Measurements from ENCODE around the gene LETM1. TPM values are rescaled to one million over a fixed set of nuclear protein-coding genes. Genes with fewer than 3 reads are reported as not detected.

The LETM1 gene
- total RNA-seq, 1 donor from 2014 or later: 92.3 TPM

DNA sequence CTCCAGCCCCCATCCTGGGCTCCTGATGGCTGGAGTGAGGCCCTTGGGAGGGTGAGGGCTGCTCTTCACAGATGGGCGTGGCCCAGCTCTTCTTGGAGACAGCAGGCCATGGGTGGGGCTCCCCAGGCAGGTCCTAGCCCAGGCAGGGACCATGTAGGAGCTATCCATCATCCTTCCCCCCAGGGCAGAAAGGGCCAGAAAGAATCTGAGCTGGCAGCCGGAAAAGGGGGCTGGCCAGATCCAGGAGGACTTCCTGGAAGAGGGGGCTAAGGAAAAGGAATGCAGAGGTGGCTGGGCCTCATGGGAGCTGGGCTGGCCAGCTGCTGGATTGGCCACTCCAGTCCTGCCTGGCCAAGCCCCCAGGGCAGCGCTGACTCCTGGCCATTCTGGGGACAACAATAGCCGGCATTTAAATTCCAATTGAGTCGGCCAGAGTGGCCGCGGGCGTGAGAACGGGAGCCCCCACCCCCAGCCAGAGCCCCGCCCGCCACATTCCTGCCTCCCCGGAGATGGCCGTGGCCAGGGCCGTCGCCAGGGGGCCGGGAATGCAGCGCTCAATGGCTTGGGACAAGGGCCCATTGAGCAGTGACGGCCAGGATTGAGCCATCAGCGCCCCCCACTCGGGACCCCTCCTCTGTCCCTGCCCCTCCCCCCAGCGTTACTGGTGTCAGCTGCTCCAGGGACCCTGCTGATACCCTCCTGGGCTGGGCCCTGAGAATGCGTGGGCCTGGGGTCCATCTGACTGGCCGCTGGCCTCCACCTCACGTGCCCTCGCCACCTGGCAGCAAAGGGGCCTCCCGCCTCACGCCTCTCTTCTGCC lies 77.9 kb downstream of the LETM1 start:
- no peak for DNase-seq

DNA sequence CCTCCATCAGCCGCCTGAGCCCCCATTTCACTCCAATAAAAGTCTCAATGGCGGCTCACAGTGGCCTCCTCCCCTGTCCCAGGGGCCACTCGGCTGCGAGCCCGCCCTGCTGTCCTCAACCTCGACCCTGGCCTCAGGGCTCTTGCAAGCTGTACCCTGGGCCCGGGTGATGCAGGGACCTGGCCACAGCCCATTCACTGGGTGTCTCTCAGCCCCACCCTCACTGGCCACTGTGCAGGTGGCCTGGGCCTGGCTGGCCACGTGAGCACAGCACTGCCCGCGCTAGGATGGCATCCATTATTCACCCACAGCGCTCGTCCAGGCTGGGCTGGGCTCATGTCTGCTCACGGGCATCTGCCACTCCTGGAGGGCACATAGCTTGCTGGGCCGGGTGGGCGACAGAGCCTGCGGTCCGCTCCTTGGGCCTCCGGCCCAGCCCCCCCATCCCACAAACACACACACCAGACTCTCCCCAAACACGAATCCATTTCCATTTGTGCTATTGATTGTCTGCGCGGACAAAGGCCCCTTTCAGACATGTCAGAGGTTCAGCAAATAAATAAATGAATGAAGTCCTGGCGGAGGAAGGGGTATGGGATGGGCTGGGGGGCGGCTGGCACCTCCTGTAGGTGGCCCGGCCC lies 79.3 kb downstream of the LETM1 start:
- no peak for DNase-seq

DNA sequence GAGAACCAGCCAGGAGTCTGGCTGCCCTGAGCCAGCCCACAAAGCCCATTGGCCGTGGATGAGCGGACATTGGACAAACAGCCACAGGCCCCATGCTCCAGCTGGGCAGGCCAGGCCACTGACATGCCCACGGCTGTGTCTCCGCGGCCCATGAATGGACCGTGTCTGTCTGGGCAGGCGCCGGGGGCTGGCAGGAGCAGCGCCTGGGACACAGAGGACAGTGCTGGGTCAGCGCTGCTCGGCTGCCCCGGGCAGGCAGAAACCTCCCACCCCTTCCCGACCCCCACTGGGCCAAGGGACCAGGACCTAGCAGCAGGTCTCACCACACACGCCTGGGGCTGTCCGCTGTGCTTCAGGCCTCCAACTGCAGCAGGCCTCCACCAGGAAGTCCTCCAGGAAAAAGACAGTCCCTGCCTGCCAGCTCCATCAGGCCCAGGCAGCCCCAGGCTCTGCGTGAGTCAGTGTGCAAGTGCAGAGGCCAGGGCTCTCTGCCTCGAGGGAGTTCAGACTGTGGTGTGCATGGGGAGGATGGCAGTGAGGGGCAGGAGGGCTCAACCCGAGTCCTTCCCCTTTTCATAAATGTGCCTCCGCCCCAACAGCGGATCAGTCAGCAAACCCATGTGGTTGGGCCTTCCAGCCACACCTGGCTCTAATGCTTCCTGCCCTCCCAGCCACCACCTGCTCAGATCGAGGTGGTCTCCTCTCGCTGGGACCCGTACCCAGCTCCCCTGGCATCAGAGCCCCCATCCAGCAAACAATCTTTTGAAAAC lies 80.0 kb downstream of the LETM1 start:
- peak; percentile 26 for DNase-seq

GRCh38 chr4:1773754-1774153 lies 82.2 kb downstream of the LETM1 start:
- DNase-seq: no peak

GRCh38 chr4:1772853-1773538 lies 83.0 kb downstream of the LETM1 start:
- no peak for DNase-seq

DNA sequence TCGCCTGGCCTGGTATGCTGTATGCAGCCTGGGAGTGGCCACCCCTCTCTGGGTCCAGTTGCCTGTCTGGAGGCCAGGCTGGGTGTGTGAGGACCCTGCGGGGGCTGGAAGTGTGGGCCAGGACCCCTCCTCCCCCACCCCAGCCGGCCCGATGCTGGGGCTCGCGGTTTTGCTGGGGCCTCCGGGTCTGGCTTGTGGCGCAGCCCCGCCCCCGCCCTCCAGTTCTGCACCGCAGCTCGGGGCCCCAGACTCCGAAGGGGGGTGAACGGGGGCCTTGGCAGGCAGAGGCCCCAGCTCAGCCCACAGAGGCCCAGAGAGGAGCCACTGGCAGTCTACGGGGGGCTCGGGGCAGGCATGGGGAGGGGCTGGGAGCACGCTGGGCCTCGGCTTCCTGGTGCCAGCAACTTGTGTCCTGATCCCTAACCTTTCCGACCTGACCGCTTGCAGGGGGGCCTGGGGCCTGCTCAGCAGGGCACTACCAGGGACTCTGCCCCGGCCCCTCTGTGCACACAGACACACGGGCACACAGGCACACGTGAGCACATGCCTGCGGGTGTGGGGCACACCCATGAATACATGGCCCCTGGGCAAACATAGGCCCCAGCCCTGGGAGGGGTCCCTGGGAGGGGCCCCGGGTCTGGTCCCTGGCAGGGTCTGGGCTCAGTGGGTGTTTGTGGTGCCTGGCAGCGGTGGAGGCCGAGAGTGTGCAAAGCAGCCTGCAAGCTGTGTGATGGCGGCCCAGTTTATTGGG lies 84.2 kb downstream of the LETM1 start:
- DNase-seq: no peak

- no peak for DNase-seq
Measured at GRCh38 chr4:1770791-1771231, 85.1 kb downstream of the LETM1 start.

DNA sequence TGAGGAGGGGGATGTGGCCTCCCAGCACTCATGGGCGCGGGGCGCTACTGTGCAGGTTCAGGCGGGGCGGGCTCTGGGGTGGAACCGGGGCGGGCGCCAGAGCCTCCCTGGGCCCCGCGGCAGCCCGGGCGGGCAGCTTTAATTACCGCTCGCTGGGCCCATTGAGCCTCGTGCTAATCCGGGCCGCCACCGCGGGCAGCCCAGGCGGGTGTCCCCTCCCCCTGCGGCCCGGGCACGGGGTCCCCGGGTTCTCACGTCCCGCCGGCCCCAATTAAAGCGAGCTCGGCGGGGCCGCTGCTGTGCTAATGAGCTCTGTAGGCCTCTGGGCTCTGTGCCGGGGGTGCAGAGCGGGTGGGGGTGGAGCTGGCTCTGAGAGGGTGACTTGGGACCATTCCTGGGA lies 85.7 kb downstream of the LETM1 start:
- DNase-seq: no peak

DNA sequence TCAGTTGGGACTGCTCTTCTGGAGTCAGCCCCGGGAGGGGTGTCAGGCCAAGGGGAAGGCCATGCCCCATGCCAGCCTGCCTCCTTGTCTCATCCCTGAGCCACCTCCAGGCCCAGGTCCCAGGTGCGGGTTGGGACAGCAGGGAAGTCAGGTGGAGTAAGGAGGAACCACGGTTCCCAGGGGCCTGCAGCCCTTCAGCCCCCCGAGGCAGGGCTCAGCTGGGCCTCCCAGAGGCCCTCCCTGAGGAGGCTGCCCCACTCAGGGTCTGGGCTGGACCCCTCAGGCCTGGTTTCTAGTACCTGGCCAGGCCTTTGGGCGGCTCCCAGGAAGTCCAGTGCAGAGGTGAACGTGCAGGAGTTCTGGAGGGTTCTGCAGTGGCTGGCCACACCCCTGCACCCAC lies 86.3 kb downstream of the LETM1 start:
- no peak for DNase-seq

DNA sequence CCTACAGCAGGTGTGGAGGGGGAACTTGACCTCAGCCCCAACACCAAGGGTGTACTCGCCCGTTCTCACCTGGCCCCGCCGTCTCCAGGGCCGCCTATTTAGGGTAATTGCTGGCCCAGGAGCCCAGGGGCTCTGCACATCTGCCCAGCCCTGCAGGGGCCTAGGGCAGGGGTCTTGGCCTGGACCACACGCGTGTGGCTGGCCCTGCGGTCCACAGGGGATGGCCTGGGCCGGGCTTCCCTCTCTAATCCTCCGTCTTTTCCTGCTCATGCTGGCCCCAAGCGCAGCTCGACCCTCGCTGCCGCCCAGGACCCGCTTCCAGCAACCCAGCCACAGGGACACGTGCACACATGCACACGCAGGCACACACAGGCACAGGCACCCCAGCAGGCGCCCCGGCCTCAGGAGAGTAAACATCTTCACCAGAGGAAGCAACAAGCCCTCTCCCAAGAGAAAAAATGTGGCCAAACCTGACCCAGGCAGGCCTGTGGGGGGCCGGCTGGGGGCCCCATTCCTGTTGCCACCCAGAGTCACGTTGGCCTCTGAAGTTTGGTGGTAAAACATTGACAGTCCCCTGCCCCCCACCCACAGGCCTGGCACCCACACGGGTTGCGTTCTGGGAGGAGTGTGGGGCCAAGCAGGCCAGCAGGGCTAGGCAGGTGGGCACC lies 87.5 kb downstream of the LETM1 start:
- no peak for DNase-seq

DNA sequence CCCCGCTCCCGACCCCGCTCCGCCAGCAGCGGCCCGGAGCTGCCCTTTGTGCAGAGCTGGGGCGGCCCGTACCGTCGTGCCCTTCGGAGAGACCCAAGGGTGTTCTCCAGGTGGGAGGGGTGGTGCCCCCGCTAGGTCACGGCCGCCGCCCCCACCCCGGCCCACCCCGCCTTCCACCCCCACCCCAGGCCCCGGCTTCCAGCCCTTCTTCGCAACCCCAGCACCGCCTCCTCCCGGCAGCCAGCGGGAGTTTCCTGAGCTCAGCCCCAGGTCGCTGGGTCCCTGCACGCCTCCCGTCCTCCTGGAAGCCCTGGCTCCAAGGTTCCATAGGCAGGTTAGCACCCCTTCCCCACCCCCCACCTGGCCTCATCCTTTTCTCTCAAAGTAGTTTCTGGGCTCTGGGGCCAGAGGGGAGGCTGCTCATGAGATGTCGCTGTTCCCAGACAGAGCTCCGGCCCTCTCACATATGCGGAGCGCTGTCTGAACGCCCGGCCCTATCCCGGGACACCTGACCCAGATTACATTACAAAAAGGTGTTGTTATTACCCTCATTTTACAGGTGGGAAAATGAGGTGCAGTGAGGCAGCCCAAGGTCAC lies 88.1 kb downstream of the LETM1 start:
- DNase-seq: no peak

DNA sequence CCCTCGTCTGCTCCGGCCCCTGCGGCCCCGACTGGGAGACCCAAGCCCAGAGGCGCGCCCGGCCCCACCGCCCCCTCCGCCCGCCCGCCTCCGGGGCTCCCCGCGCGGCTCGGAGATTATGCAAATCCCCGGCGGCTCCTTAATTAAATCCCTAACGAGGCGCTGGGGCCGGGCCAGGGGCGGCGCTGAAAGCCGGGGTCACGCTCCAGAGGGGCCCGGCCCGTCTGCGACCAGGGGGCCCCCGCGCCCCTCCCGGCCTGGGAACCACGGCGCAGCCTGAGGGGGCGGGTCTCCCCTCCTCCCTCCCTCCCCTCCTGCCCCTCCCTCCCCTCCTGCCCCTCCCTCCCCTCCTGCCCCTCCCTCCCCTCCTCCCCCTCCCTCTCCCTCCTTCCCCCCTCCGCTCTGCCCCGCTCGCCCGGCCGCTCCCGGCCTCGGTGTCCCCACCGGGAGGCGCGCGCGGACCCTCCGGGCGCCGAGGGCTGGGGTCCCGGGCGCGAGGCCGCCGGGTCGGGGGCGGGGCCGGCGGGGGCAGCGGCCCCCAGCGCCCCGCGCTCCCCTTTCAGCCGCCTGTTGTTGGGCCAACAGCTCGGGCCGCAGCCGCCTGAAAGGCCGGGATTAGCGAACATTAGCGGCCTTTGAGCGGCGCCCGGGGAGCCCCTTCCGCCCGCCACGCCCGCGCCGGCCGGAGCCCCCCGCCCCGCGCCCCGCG lies 88.7 kb downstream of the LETM1 start:
- no peak for DNase-seq

GRCh38 chr4:1766106-1767060 lies 89.6 kb downstream of the LETM1 start:
- DNase-seq: no peak

DNA sequence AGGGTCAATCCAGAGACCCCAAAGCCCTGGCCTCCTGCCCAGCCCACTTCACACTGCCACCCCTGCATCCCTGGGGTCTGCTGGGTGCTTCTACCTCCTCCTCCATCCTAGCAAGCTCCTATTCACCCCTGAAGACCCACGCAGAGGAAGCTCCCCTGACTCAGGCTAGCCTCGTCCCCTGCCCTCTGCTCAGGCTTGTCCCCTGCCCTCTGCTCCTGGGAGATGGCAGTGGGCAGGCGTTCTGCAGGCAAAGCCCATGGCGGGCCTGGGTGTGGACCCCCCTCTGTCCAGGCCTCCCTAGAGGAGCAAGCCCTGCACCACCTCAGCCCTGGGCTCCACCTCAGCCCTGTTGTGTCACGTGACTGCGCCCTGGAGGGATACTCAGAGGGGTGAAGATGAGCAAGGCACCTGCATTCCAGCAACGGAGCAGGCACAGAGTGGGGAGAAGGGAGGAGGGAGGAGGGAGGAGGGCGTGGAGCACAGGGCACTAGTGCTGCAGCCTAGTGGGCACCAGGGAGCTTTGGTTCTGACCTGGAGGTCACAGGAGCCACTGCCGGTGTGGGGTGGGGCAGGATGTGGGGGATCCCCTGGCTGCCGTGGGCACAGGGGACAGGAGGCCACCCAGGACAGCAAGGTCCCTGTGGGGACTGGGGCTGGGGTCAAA lies 90.4 kb downstream of the LETM1 start:
- DNase-seq: no peak

DNA sequence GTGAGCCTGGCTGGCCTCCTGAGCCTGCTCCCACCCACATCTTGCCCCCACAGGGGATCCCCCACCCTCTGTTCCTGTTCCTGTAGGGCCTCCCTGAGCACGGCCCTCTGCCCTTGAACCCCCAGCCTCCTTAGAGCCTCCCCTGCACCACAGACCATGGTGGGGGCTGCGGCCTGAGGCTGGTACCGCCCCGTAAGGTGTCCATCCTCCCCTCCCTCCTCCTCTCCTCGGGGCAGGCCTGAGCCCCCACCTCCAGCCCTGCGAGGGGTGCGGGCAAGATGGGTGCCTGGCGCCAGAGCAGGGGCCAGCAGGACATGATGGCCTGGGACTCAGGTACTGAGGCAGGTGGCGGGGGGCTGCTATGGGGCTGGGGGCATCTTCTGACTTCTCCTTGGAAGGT lies 91.3 kb downstream of the LETM1 start:
- no peak for DNase-seq

- no peak for DNase-seq
Measured at GRCh38 chr4:1763550-1764080, 92.3 kb downstream of the LETM1 start.

DNA sequence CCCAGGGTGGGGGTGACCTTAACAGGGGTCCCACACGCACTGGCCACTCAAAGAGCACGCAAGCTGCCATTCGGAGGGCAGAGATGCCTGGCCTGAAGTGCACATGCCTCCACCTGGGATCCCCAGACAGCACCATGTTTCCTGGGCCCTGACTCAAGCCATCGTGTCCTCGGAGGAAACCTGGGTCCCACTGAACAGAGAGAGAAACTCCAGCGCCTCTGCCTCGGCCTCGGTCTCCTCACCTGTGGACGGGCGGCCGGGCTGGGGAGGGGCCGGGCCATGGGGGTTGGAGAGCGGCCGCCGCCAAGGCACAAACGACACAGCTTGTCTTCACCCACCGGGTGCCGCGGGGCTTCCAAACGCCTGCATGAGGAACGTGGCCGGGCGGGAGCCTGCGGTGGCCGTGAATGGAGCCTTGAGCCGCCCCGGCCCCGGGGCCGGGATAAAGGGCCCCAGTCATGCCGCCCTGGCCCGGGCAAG lies 92.8 kb downstream of the LETM1 start:
- DNase-seq: no peak

Measured in occipital lobe (tissue), 2 donors.